ENCODE results near the gene SH3GLB1.

DNA sequence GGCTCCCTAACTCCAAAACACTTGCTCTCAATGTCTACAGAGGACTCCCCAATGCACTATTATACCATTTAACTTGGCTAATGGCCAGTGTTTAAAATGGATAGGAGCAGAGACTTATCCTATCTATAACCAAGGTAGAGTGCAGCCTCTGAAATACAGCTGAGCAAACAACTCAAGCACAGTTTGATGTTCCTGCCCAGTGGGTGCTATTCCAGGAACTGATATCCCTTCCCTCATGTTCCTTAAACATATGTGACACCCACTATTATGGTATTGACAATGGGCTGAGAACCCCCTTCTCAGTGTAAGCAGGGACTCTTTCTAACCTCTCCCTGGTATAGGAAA, 51.7 kb downstream of the SH3GLB1 start:
- TF ChIP-seq, protein P1, sequence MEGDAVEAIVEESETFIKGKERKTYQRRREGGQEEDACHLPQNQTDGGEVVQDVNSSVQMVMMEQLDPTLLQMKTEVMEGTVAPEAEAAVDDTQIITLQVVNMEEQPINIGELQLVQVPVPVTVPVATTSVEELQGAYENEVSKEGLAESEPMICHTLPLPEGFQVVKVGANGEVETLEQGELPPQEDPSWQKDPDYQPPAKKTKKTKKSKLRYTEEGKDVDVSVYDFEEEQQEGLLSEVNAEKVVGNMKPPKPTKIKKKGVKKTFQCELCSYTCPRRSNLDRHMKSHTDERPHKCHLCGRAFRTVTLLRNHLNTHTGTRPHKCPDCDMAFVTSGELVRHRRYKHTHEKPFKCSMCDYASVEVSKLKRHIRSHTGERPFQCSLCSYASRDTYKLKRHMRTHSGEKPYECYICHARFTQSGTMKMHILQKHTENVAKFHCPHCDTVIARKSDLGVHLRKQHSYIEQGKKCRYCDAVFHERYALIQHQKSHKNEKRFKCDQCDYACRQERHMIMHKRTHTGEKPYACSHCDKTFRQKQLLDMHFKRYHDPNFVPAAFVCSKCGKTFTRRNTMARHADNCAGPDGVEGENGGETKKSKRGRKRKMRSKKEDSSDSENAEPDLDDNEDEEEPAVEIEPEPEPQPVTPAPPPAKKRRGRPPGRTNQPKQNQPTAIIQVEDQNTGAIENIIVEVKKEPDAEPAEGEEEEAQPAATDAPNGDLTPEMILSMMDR (conservative IDR thresholded peaks at IDR 0.05; ENCODE audit: low read depth, low read length): no peak
- TF ChIP-seq BHLHE40 (IDR thresholded peaks at IDR 0.05; ENCODE audit: low read depth, low read length) (no peak), MAFK (IDR thresholded peaks at IDR 0.05; ENCODE audit: low read depth, low read length) (no peak), RAD21 (IDR thresholded peaks at IDR 0.05; ENCODE audit: low read length) (no peak), MAZ (IDR thresholded peaks at IDR 0.05; ENCODE audit: borderline replicate concordance, low read depth, low read length) (no peak), CHD1 (IDR thresholded peaks at IDR 0.05; ENCODE audit: low read depth, low read length) (no peak), POLR2A (IDR thresholded peaks at IDR 0.05; ENCODE audit: low read depth, low read length) (no peak), MXI1 (IDR thresholded peaks at IDR 0.05; ENCODE audit: borderline replicate concordance, low read depth, low read length) (no peak), CEBPB (IDR thresholded peaks at IDR 0.05; ENCODE audit: low read depth, low read length) (no peak)
- TF ChIP-seq, protein P2, sequence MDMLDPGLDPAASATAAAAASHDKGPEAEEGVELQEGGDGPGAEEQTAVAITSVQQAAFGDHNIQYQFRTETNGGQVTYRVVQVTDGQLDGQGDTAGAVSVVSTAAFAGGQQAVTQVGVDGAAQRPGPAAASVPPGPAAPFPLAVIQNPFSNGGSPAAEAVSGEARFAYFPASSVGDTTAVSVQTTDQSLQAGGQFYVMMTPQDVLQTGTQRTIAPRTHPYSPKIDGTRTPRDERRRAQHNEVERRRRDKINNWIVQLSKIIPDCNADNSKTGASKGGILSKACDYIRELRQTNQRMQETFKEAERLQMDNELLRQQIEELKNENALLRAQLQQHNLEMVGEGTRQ (IDR thresholded peaks at IDR 0.05; ENCODE audit: low read depth, low read length): no peak
